GM21717 (cell line): ENCODE measurements around the gene PDE4D.
"Not testable (repeated sequence)": the region's sequence is repeated elsewhere in the genome, so short reads cannot be mapped to it uniquely, and the experiment has no call there.

Experiments used
- ATAC-seq: cut with Tn5 transposase; IDR thresholded peaks from one replicate; pipeline ENCODE4 v1.9.1; 2021; ENCODE audit warnings: mild to moderate bottlenecking, moderate library complexity; ENCODE audit not compliant: unreplicated experiment

Gene PDE4D

DNA sequence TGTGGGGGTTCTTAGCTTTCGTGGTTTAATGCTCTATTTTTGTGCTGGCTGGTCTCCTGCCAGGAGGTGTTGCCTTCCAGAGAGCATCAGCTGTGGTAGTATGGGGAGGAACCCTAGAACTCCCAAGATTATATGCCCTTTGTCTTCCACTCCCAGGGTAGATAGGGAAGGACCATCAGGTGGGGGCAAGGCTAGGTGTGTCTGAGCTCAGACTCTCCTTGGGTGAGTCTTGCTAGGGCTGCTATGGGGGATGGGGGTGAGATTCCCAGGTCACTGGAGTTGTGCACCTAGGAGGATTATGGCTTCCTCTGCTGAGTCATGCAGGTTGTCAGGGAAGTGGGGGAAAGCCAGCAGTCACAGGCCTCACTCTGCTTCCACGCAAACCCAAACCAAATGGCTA lies 584.8 kb downstream of the PDE4D start:
- ATAC-seq, result not testable (repeated sequence)

DNA sequence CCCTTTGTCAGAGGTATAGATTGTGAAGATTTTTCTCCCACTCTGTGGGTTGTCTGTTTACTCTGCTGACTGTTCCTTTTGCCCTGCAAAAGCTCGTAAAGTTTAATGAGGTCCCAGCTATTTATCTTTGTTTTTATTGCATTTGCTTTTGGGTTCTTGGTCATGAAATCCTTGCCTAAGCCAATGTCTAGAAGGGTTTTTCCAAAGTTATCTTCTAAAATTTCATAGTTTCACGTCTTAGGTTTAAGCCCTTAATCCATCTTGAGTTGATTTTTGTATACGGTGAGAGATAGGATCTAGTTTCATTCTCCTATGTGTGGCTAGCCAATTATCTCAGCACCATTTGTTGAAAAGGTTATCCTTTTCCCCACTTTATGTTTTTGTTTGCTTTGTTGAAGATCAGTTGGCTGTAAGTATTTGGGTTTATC lies 590.2 kb downstream of the PDE4D start:
- not testable (repeated sequence) for ATAC-seq

DNA sequence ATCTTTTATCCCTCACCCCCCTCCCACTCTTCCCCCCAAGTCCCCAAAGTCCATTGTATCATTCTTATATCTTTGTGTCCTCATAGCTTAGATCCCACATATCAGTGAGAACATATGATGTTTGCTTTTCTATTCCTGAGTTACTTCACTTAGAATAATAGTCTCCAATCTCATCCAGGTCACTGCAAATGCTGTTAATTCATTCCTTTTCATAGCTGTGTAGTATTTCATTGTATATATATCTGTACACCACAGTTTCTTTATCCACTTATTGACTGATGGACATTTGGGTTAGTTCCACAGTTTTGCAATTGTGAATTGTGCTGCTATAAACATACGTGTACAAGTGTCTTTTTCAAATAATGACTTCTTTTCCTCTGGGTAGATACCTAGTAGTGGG lies 591.0 kb downstream of the PDE4D start:
- ATAC-seq, result not testable (repeated sequence)

DNA sequence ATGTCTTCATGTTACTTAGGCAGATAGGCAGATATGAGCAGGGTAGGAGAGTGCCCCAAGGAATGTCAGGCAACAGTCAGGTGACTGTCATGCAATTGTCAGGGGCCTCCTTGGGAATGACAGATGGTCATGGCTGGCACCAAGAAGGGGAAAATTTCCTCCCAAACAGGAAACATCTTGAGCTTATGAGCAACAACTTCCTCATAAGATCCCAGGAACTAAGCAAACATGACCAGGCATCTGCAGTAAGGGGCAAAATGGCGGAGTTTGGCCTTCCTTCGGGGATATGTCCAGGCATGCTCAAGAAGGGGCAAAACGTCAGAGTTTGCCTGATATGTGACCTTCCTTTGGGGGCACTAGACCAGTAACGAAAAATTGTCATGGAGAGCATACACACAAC lies 591.8 kb downstream of the PDE4D start:
- ATAC-seq, result no peak

DNA sequence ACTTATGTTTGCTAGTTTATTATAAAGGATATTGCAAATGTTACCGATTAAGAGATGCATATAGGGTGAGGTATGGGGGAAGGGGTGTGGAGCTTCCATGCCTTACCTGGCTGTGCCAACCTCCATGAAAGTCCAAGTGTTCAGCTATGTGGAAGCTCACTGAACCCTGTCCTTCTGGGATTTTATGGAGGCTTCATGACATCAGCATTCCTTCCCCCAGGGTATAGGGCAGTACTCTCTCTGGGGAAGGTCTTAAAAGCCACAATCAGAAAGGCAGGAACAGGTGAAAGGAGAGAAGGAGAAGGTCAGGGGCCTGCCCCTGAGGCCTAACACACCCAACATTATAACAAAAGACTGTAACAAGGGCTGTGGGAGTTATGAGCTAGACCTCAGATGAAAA lies 592.6 kb downstream of the PDE4D start:
- no peak for ATAC-seq

DNA sequence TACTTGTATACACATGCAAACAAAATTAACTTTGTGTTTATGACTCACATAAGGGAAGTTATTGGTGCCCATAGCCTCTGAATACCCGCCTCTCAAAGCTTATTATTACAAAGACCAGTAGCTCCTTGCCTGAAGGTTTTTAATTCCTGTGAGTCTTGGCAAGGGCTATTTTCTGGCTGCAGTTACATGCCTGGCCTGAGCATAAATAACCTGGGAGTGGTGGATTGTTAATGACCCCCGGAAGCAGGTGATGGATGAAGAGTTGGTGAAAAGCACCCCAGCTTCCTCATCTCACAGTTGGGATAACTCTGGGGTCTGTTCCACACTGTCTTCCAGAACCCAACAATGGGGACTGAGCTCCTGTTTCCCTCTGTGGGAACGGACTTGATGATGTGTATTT lies 594.5 kb downstream of the PDE4D start:
- no peak for ATAC-seq

DNA sequence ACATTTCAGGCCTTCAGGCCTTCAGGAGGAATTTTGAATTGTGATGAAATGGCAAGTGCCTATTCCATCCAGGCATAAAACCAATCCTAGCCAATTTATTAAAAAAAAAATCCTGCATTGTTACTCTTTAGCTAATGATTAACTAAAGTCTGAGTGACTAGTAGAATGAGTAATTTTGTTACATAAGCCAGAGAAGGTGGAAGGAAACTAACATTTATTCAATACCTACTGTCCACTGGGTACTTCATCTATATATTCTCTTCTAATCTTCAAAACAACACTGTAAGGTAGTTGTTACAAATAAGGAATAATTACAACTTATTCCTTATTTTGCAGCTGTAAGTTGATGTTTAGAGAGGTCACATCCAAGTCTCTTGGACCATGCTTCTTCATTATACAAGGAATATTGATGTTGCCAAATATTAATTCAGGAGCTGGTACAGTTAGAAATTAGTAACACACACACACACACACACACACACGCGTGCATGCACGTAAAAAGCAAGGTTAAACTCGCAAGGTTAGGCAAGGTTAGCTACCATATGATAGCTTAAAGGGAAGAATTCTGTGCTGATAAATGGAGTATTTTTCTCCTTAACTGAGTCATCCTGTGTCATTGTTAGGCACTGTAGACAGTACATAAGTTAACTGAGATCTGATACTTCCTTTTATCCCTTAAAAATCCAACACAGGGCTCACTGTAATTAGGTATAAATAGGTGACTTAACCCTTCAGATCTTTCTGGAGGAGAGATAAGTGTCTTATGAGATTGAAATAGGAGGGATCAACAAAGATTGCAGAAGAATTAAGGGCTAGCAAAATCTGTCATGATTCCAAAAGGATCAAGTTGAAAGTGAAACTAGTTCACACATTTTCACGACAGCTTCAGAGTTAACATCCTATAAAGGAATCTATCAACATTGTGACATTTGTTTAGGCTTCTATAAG lies 596.9 kb downstream of the PDE4D start:
- ATAC-seq, result no peak

DNA sequence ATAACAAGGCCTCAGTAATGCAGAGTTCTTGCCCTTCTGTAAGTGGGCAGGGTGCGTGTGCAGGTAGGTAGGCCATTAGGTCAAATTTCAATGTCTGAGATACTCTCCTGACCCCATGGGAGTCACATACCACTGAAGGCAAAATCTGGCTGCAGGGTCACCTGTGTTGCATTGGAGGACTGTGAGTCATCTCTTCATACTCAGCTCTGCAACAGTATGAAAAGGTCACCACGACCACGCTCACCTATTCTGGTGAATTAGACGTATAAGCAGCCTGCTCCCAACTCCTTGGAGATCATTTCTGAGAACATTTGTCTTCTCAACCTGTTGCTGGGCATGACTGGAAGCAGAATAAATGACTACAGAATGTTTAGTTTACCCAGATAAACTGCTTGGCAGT lies 599.8 kb downstream of the PDE4D start:
- ATAC-seq, result no peak

DNA sequence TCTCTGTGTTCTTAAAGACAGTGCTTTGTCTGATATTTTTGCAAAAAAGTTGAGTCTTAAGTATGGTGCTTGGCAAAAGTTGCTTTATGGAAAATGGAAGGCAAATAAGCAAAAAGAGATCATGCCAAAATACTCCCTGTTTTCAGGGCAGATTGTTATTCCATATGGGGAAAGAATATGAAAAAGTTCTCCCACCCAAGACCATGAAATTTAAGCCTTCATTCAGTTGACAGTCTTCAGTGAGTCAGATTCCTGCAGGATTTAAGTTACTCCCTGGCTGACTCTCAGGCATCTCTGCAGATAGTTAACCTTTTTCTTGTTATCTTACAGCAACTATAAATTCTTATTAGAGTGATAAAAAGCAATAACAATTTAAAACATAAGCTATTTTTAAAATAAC lies 601.6 kb downstream of the PDE4D start:
- no peak for ATAC-seq

DNA sequence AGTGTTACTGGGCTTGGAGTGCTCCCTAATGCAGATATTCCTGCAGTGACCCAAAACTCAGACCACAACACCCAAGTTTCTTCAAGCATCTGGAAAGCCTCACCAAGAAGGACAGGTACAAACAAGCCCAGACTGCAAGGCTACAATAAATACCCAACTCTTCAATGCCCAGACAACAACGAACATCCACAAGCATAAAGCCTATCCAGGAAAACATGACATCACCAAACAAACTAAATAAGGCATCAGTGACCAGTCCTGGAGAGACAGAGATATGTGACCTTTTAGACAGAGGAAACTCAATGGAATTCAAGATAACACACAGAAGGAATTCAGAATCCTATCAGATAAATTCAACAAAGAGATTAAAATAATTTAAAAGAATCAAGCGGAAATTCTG lies 605.6 kb downstream of the PDE4D start:
- ATAC-seq, result no peak

DNA sequence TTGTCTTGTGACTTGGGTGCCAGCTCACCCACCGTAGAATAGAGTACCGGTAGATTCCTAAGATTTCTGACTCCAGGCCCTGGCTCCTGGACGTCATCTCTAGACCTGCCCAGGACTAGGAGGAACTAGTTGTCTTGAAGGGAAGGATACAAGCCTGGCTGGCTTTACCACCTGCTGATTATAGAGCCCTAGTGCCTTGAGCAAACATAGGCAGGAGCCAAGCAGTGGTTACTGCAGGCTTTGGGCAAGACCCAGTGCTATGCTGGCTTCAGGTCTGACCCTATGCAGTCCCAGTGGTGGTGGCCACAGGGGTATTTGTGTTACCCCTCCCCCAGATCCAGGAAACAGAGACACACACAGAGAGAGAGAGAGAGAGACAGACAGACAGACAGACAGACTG lies 606.2 kb downstream of the PDE4D start:
- no peak for ATAC-seq

DNA sequence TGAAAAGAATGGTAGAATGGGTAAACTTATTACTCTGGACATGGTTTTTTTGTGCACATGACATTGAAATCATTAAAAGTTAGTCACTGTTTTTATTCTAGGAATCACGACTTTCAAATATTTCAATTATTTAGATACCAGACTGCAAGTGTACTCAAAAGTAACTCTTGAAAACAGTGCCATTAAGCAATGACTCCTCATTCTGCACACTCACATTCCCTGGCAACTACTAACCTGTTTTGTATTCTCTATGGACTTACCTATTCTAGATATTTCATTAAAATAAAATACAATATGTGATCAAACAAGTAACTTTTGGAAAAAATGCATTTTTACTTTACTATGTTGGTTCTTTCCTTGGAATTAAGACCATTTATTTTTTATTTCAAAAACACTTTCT lies 607.0 kb downstream of the PDE4D start:
- ATAC-seq, result no peak

DNA sequence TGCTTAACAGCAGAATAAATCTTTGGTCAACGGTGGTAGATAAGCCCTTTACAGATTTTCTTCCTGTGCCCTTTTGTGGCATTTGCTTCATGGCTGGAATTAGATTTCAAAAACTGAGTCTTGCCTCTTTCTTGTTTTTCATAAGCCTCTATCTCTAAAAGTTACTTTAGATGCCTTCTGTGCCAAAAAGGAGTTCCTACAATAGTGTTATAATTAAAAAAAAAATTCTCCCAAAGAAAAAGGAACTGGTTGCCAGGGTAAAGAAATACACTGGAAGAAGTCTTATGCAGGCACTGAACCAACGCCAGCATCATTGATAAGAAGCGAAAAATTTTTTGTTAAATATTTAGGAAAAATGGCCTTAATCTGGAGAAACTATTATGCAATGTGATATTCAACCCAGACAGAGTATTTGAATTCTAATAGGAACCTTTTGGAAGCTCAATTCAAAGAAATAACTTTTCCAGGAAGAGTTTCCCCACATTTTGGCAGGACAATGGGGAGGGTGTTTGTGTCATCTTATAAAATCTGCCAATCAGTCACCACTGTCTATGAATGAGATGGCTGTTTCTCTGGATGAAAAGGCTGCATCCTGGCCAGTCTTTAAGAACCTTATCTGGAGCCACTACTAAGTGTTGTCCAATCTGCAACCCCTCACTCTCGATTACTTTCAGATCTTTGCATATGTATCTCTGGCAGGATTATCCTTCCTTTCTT lies 608.1 kb downstream of the PDE4D start:
- no peak for ATAC-seq

DNA sequence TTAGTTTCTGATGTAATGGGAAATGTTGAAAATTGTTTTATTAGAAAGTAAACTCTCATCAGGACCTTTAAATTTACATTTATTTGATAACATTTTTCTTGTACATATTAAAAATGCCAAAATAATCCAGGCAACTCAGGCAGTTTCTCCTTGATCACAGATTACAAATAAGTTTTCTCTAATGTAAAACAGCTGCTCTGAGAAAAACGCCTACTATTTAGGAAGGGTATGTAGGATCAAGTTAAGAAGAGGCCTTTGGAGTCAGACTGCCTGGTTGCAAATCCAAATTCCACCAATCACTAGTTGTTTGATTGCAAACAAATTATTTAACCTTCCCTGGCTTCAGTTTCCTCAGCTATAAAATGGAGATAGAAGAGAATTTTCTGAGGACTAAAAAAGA lies 610.8 kb downstream of the PDE4D start:
- no peak for ATAC-seq

DNA sequence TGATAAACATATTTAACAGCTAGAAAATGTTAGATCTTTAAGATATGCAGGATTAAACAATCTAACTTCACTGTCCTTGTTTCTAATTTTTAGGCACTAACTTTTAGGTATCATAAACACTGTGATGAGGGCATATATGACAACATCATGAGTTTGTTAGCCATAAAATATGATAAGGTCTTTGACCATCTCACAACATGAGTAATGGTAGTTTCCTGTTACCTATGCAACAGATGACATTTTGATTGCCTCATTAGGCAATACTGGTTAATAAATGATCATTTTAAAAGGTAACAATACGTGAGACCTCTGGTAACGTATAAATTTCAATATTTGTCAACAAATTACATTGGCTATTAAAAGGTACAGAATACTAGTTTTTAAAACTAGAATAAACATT lies 613.5 kb downstream of the PDE4D start:
- no peak for ATAC-seq

DNA sequence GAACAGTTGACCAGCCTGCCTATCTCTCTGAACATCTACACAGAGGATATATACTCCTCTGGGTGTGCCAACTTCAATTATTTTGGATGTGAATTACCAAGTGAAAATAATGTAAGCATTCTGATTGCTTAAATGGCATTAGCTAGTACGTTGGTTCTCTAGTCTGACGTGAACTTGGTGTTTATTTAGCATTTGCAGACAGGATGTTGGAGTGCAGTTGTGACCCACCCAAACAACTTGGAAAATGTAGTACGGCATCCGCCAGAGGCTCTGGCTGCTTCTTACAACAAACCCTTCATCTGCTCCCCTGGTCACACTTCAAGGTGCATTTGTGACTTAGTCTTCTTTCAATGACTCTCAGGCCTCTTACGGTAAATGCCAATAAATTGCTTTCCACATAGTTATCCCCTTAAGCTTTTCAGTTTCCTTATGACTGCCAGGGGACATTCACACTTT lies 616.6 kb downstream of the PDE4D start:
- ATAC-seq, result no peak

DNA sequence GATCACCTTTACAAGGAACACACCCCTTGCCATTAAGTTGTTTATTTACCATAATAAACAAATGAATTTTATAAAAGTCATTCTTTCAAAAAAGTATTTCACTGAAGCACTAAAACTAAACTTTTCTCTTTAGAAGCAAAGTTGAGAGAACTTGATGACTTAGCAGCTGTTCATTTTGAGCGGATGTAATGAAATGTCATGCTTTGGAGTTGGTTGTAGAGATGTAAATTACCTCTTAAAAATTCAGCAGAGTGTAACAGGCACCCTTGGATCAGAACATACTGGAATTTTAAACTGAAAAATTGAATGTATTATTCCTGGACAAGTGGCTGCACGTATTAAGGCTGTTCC lies 617.2 kb downstream of the PDE4D start:
- ATAC-seq, result no peak

DNA sequence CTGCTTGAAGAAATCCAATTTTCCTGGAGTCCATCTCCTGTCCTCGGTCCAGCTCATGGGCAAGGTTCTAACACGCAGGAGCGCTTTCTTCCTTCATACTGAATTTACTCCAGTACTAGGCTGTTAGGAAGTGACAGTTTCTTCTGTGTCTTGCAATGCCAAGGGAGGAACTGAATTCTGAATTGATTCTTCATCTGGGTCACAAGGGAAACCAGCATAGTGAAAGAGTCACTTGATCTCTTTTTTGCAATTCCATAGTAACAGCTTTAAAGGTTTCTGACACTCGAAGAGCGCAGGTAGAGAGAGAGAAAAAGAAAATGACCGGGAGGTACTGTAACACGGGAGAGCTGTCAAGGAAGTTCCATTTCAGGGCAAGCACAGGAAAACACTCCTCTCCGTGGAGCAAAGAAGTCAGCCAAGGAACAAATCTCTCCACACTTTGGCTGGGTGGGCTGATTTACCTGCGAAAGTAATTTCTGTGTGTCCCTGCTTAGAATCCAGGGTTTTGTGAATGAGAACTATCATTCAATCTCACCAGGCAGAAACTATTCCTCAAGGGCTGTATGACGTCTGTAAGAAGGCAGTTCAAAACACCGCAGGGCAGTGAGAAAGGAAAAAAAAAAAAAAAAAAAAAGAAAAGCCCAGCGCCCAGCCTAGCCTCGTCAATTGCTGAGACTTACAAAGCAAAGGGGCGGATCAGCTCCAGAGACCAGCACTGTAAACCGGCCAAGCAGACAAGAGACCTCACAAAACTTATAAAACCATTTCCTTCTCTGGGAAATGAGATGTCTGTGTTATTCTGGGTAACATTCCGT lies 617.8 kb downstream of the PDE4D start:
- no peak for ATAC-seq

DNA sequence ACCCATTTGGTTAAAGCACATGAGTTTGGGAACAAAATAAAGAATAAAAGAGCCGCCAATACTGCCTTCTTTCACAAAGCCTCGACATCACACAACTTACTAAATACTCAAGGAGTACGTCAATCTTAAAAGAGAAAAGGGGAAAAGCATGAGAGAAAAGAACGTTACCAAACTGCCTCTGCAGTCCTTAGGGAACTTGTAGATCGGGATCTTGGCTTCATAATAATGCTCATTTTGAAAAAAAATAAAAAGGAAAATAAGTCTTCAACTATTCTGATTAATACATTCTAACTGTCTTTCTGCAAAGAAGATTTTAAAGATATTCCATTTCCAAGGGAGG lies 618.4 kb downstream of the PDE4D start:
- no peak for ATAC-seq

DNA sequence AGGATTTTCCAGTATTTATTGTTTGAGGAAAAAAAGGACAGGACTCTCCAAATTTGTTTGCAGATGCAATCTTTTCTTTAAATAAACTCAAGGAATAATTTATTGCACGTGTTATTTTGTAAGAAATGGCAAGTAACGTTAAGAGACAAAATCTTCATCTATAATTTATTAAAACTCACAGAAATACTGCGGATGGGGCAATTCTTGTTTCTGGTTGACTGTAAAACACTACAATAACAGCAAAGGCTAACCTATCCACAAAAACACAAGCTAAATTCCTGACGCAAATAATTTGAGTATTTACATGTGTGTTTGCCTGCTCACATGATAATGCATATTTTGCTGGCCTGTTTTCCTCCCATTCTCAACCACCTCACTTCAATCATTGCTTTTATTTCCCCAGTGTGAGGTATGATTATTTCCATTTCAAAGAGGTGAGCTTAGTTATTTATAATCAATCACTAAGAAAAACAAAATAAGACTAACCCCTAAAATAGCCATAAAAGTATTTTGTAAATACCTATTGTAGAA lies 619.4 kb downstream of the PDE4D start:
- no peak for ATAC-seq

DNA sequence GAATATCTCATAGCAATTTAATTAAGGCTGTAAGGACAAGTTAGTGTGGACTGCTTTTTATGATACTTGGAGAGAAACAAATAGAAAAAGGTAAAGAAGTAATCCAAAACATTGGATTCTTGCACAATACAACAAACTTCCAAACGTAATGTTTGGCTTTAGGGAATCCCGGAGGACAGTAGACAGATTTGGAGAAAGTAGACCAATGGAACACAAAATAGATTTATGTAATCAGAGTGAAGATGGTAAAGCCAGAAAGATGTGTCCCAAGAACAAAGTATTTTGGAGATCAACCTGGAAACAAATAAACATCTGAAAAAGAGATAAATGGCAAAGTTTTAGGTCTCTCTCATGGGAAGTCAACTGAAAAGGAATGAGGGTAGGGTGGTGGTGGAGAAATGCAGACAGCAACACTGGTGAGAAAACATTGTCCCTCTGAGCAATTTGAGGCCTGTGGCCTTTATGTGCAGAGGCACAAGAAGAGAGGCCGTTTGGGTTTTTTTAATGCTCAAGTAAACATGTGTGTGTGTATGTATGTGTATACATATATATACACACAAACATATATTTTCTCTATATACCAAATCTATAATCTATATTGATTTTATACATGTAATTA lies 620.6 kb downstream of the PDE4D start:
- no peak for ATAC-seq
